Right lobe of liver (tissue), 6 donors: ENCODE data around the gene STT3A. TPM values are rescaled to one million over a fixed set of nuclear protein-coding genes. Genes with fewer than 3 reads are reported as not detected.
A peak's percentile ranks its signal among the peaks of the same experiment; 100 is the strongest.

Experiments
- ATAC-seq, 4 donors: fragments of 200-7000 bp; cut with Tn5 transposase; one replicate each; pipeline ENCODE4 v1.9.1; 2020; ENCODE audit warnings: mild to moderate bottlenecking in 4 of 4, moderate library complexity in 4 of 4
- DNase-seq, 3 donors: peaks; one replicate each; pipeline ENCODE4 v3.0.0-alpha.2; 2020
- H3K27ac ChIP-seq, 3 donors: fragments of 200-600 bp; one replicate each; pipeline ENCODE4 v1.8.0; 2022
- H3K27me3 ChIP-seq, 2 donors: fragments of 200-600 bp; one replicate each; pipeline ENCODE4 v1.8.0; 2022
- H3K36me3 ChIP-seq, 4 donors: fragments of 200-600 bp; sonication (generic) in 1 of 4; one replicate each; pipeline versions ENCODE4 v1.5.1 to v1.8.0; 2017 to 2022; ENCODE audit warnings: control low read depth in 1 of 4
- H3K4me1 ChIP-seq, 4 donors: fragments of 200-600 bp; sonication (generic) in 1 of 4; one replicate each; pipeline versions ENCODE4 v1.5.1 to v1.8.0; 2017 to 2022; ENCODE audit warnings: control low read depth in 1 of 4
- H3K4me3 ChIP-seq, 3 donors: fragments of 200-600 bp; one replicate each; pipeline ENCODE4 v1.8.0; 2022
- H3K9me3 ChIP-seq, 4 donors: fragments of 200-600 bp; sonication (generic) in 1 of 4; one replicate each; pipeline versions ENCODE4 v1.5.1 to v1.8.0; 2017 to 2022; ENCODE audit warnings: control low read depth in 1 of 4
- CTCF ChIP-seq, 4 donors: fragments of 200-600 bp in 3 of 4; fragments of 450-650 bp in 1 of 4; IDR thresholded peaks; one replicate each; pipeline versions ENCODE4 v1.5.1 to v1.8.0; 2016 to 2022; ENCODE audit warnings: antibody characterized with exemption in 4 of 4, mild to moderate bottlenecking in 2 of 4
- POLR2A ChIP-seq: fragments of 450-650 bp; IDR thresholded peaks from one replicate; pipeline ENCODE4 v1.6.1; 2017; ENCODE audit warnings: antibody characterized with exemption, mild to moderate bottlenecking
- WGBS: methylation state at CpG from one replicate; pipeline ENCODE4 v1.1.6; 2018; ENCODE audit warnings: low coverage, low lambda C conversion rate; ENCODE audit not compliant: insufficient coverage; ENCODE audit errors: missing lambda C conversion rate; 5-methylcytosine and 5-hydroxymethylcytosine counted together
- intact Hi-C, 2 donors: fragments of 100-400 bp; cut with DNase I; formaldehyde crosslinking; loops; one replicate each; pipeline versions ENCODE4 v1.11.2 to v1.14.1; 2022
- total RNA-seq, 6 experiments: library from RNA; depleted of rRNA in 2 of 6; stranded (reverse); fragments of >200 nt in 2 of 6; fragmentation: NEBNext Ultra II Directional in 3 of 6; extraction: Animal tissue kit (Norgen Biotek cat#: 25700) in 3 of 6; gene quantifications; one replicate each; pipeline versions ENCODE4 v1.1.0 to v1.2.4, GENCODE V29; 2016 to 2023
- donor health status: DM: no; HTN: yes; CAD: no.
- donor health status: DM: no; HTN: no; CAD: no.
- donor health status: DM: no; HTN: no; CAD: no.
- donor health status: DM: no; HTN: yes; CAD: no.
- donor health status: DM: no; HTN: yes; CAD: no.

STT3A gene
- total RNA-seq, 6 experiments from 2014 or later = 73.3 to 108 (median 86.8) TPM

GRCh38 chr11:125603207-125603606, 10.6 kb downstream of the STT3A start:
- H3K4me3 ChIP-seq = no peak overlapping the region
- WGBS = 78% methylated on average over 3 of the region's 3 CpGs

DNA sequence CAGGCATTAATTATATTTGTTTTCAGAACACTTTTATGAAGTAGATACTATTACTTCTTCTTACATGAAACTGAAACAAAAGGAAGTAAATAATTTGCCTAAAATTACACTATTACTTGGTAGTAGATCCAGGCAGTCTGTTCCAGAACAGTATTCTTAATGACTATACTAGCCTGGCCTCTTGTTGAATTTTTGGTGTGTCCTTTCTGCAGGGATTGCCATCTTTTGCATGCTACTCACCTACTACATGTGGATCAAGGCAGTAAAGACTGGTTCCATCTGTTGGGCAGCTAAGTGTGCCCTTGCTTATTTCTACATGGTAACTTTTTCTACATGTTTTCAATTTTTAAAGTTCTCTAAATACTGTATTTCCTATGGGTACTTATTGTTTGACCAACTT, 12.8 kb downstream of the STT3A start:
- DNase-seq (no peak), ATAC-seq (no peak)
- H3K4me1 ChIP-seq = no peaks in the 10 kb centered on the region
- no peaks in the 10 kb centered on the region for H3K27me3 ChIP-seq
- H3K4me3 ChIP-seq = no peak overlapping the region
- no peak overlapping the region for H3K27ac ChIP-seq
- no peaks in the 10 kb centered on the region for H3K9me3 ChIP-seq
- TF ChIP-seq CTCF (IDR thresholded peaks at IDR 0.05) (no peak), POLR2A (no peak)
- intact Hi-C loops = no loop called here
- peaks cover 0 to 98% (median 52%) of the 10 kb centered on the region in 4 donors for H3K36me3 ChIP-seq

More at GRCh38 chr11:125603207-125603606, 10.6 kb downstream of the STT3A start:
- no peaks in the 10 kb centered on the region for H3K4me1 ChIP-seq
- DNase-seq (no peak), ATAC-seq (no peak)
- intact Hi-C loops = no loop called here
- no peaks in the 10 kb centered on the region for H3K27me3 ChIP-seq
- no peak for TF ChIP-seq POLR2A
- TF ChIP-seq CTCF (IDR thresholded peaks at IDR 0.05) = no peak
- H3K27ac ChIP-seq = no peak overlapping the region
- H3K36me3 ChIP-seq = peaks cover 0 to 98% (median 51%) of the 10 kb centered on the region in 4 donors
- no peaks in the 10 kb centered on the region for H3K9me3 ChIP-seq

GRCh38 chr11:125609545-125609944, 16.9 kb downstream of the STT3A start:
- WGBS = 15% methylated on average over 6 of the region's 7 CpGs
- H3K27ac ChIP-seq = no peak overlapping the region
- DNase-seq = no peak
- peaks cover 6 to 99% (median 54%) of the 10 kb centered on the region in 4 donors for H3K36me3 ChIP-seq
- no peak overlapping the region for H3K4me3 ChIP-seq
- H3K4me1 ChIP-seq = no peaks in the 10 kb centered on the region
- TF ChIP-seq POLR2A = no peak
- TF ChIP-seq CTCF (IDR thresholded peaks at IDR 0.05) = no peak
- intact Hi-C loops = no loop called here
- peak in 3 of 4 donors; percentile 23 to 54 (median 33) for ATAC-seq
- H3K9me3 ChIP-seq = no peaks in the 10 kb centered on the region
- no peaks in the 10 kb centered on the region for H3K27me3 ChIP-seq

DNA sequence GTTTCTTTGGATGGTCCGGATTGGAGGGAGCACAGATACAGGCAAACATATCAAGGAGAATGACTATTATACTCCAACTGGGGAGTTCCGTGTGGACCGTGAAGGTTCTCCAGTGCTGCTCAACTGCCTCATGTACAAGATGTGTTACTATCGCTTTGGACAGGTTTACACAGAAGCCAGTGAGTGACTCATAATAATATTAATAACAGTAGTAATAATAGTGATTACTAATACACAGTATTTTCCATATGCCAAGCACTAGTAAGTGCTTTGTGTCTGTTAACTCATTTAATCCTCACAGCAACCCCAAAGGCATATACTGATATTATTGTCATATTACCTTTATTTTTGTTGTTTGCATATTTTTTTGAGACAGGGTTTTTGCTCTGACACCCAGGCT, 25.7 kb downstream of the STT3A start:
- no peak for DNase-seq
- intact Hi-C loops = no loop called here
- no peak for ATAC-seq
- Histone ChIP-seq H3K27me3 (no peaks in the 10 kb centered on the region), H3K36me3 (peaks cover 8 to 81% (median 46%) of the 10 kb centered on the region in 4 donors), H3K9me3 (no peaks in the 10 kb centered on the region), H3K4me1 (no peaks in the 10 kb centered on the region), H3K27ac (no peak overlapping the region), H3K4me3 (no peak overlapping the region)
- TF ChIP-seq POLR2A (no peak), CTCF (IDR thresholded peaks at IDR 0.05) (no peak)
- WGBS = 89% methylated on average over 4 of the region's 4 CpGs

DNA sequence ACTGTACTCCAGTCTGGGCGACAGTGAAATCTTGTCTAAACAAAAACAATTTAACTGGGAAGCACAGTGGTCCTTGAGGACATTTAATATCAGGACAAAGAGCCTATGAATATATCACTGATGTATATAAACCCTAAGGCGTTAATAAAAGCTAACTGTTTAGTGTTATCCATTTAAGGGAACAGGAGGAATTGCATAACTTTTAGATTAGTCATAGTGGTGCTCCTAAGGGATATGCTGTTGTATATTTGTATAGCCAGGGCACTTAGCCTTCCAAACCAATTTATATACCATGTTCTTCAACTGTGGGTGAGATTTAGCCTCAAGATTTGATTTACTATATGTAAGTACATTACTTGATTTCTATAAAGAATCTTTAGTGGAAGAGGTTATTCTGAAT, 29.3 kb downstream of the STT3A start:
- no peak for DNase-seq
- Histone ChIP-seq H3K27me3 (no peaks in the 10 kb centered on the region), H3K36me3 (peaks cover 3 to 48% (median 26%) of the 10 kb centered on the region in 4 donors), H3K4me1 (peaks cover 0 to 8% (median 4%) of the 10 kb centered on the region in 4 donors), H3K9me3 (no peaks in the 10 kb centered on the region), H3K27ac (no peak overlapping the region), H3K4me3 (no peak overlapping the region)
- no peak for ATAC-seq
- intact Hi-C loops = no loop called here
- WGBS = 83% methylated on average over 2 of the region's 2 CpGs
- TF ChIP-seq CTCF (IDR thresholded peaks at IDR 0.05) (no peak), POLR2A (no peak)
